Mesendoderm (in vitro differentiated cells): ENCODE data around the gene C2CD4A.

Experiments
- DNase-seq: peaks from one replicate; pipeline ENCODE4 v3.0.0; 2013
- H2AK5ac ChIP-seq: 2 replicates; pipeline ENCODE4 v1.6.1; 2013; ENCODE audit warnings: low read length, inconsistent platforms
- H2BK120ac ChIP-seq: 2 replicates; pipeline ENCODE4 v1.6.1; 2013; ENCODE audit warnings: low read depth, mild to moderate bottlenecking, low read length, moderate library complexity, mixed read lengths
- H2BK15ac ChIP-seq: replicated peaks from 2 replicates; pipeline ENCODE4 v1.6.1; 2013; ENCODE audit warnings: low read depth, mild to moderate bottlenecking, moderate library complexity
- H2BK5ac ChIP-seq: 2 replicates; pipeline ENCODE4 v1.6.1; 2013; ENCODE audit warnings: low read length, inconsistent platforms
- H3K18ac ChIP-seq: 2 replicates; pipeline ENCODE4 v1.6.1; 2013; ENCODE audit warnings: mild to moderate bottlenecking, low read length, mixed read lengths
- H3K23ac ChIP-seq: one replicate; pipeline ENCODE4 v1.6.1; 2013; ENCODE audit warnings: low read length
- H3K27ac ChIP-seq: 2 replicates; pipeline ENCODE4 v1.5.1; 2013; ENCODE audit warnings: low read depth, mild to moderate bottlenecking, inconsistent platforms, low read length, moderate library complexity
- H3K27me3 ChIP-seq: 2 replicates; pipeline ENCODE4 v1.6.1; 2013; ENCODE audit warnings: low read length, control low read depth, mild to moderate bottlenecking, inconsistent platforms; ENCODE audit not compliant: insufficient read depth, poor library complexity
- H3K36me3 ChIP-seq: 2 replicates; pipeline ENCODE4 v1.6.1; 2013; ENCODE audit warnings: low read length, inconsistent platforms; ENCODE audit not compliant: control insufficient read depth, insufficient read depth
- H3K4ac ChIP-seq: one replicate; pipeline ENCODE4 v1.6.1; 2013; ENCODE audit warnings: low read depth, mild to moderate bottlenecking, low read length, moderate library complexity
- H3K4me1 ChIP-seq: 2 replicates; pipeline ENCODE4 v1.6.1; 2013; ENCODE audit warnings: low read depth, low read length, inconsistent platforms; ENCODE audit not compliant: control insufficient read depth
- H3K4me2 ChIP-seq: 2 replicates; pipeline ENCODE4 v1.6.1; 2013; ENCODE audit warnings: low read length
- H3K4me3 ChIP-seq: 2 replicates; pipeline ENCODE4 v1.5.1; 2013; ENCODE audit warnings: mild to moderate bottlenecking, low read length
- H3K56ac ChIP-seq: one replicate; pipeline ENCODE4 v1.6.1; 2013; ENCODE audit warnings: low read length
- H3K79me1 ChIP-seq: 2 replicates; pipeline ENCODE4 v1.6.1; 2013; ENCODE audit warnings: low read length, inconsistent platforms
- H3K79me2 ChIP-seq: 2 replicates; pipeline ENCODE4 v1.6.1; 2013; ENCODE audit warnings: mild to moderate bottlenecking, low read length; ENCODE audit not compliant: control insufficient read depth, insufficient read depth
- H3K9ac ChIP-seq: 2 replicates; pipeline ENCODE4 v1.6.1; 2013; ENCODE audit warnings: low read length, inconsistent platforms
- H4K5ac ChIP-seq: one replicate; pipeline ENCODE4 v1.6.1; 2013; ENCODE audit warnings: low read length
- H4K8ac ChIP-seq: one replicate; pipeline ENCODE4 v1.6.1; 2013; ENCODE audit warnings: low read depth, mild to moderate bottlenecking, control low read depth, low read length, moderate library complexity
- WGBS: extraction: QIAGEN DNeasy Blood & Tissue Kit; methylation state at CpG from one replicate; pipeline ENCODE4 v1.1.7; 2013; ENCODE audit warnings: low lambda C conversion rate, missing lambda C conversion rate; ENCODE audit not compliant: insufficient coverage; ENCODE audit errors: extremely low coverage; 5-methylcytosine and 5-hydroxymethylcytosine counted together

Gene C2CD4A

DNA sequence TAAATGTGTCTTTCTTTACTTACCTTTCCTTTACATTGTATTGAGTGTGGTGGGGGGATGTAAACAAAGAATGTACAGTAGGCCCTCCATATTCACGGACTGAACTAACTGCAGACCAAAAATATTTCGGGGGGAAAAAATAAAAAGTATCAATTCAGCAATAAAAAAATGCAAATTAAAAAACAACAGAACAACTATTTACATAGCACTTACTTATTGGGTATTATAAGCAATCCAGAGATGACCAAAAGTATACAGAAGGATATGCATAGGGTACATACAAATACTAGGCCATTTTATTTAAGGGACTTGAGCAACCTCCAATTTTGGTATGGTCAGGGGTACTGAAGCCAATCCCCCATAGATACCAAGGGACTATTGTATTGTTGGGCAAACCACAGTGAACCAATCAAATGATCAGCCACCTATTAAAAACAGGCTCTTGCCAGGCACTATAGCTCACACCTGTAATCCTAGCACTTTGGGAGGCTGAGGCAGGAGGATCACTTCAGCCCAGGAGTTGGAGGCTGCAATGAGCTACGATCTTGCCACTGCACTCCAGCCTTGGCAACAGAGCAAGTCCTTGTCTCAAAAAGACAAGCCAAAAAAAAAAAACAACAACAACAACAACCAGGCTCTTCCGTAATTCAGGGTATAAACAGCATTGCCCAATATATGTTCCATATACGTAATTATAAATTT, 8.3 kb upstream of the C2CD4A start:
- no peaks in the 10 kb centered on the region for H3K79me1 ChIP-seq
- no peak overlapping the region for H4K5ac ChIP-seq
- no peaks in the 10 kb centered on the region for H3K79me2 ChIP-seq
- DNase-seq: no peak
- no peak overlapping the region for H3K4me3 ChIP-seq
- H3K4me1 ChIP-seq: no peaks in the 10 kb centered on the region
- H3K4me2 ChIP-seq: no peak overlapping the region
- no peak overlapping the region for H3K18ac ChIP-seq
- H2BK120ac ChIP-seq: no peak overlapping the region
- WGBS: no CpG with 5 or more reads among the region's 5 CpGs
- no peak overlapping the region for H3K23ac ChIP-seq
- H2BK5ac ChIP-seq: no peak overlapping the region
- H3K9ac ChIP-seq: no peak overlapping the region
- H3K27ac ChIP-seq: no peak overlapping the region
- peaks cover 9% of the 10 kb centered on the region for H3K27me3 ChIP-seq
- no peaks in the 10 kb centered on the region for H3K36me3 ChIP-seq
- no peak overlapping the region for H3K4ac ChIP-seq
- no peak overlapping the region for H4K8ac ChIP-seq
- no peak overlapping the region for H2BK15ac ChIP-seq
- H3K56ac ChIP-seq: no peak overlapping the region
- H2AK5ac ChIP-seq: no peak overlapping the region

DNA sequence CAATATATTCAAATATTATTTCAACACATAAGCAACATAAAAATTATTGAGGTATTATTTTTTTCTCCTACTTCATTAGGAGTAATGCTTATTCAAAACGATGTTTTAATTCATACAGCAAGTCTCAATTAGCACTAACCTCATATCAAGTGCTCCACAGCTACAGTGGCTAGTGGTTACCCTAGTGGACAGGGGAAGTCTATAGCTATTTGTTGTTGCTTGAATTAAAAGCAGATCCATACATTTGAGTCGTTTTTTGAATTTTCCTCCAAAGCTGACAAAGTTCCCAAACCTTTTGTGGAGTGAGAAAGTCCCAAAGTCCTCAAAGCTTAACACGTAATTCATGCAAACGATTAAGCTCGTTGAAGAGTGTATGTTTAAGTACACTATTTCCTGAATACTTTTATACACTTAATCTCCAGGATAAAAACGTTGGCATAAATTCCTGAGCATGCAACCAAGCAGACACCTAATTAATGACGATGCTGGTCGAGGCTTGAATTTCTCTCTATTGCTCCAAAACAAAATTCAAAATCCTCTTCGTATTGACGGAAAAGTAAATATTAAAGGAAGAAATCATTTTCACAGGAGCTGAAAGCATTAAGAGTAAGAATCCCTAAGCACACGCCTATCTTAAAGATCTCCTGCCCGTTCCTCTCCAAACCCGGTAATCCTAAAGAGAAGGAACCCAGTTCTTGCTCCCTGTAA, 7.5 kb upstream of the C2CD4A start:
- WGBS: no CpG with 5 or more reads among the region's 13 CpGs

GRCh38 chr15:62059816-62060112, 7.0 kb upstream of the C2CD4A start:
- Histone ChIP-seq H3K27me3 (peaks cover 12% of the 10 kb centered on the region), H4K8ac (no peak overlapping the region), H3K4me3 (peak overlapping the region; percentile 65), H4K5ac (no peak overlapping the region), H3K9ac (peak overlapping the region; percentile 76), H3K56ac (peak overlapping the region; percentile 83), H3K23ac (no peak overlapping the region), H2BK120ac (no peak overlapping the region), H2BK5ac (no peak overlapping the region), H3K18ac (peak overlapping the region; percentile 35), H2AK5ac (no peak overlapping the region), H3K4ac (no peak overlapping the region), H3K4me2 (peak overlapping the region; percentile 88), H3K27ac (no peak overlapping the region), H2BK15ac (no peak overlapping the region), H3K36me3 (no peaks in the 10 kb centered on the region), H3K79me2 (no peaks in the 10 kb centered on the region), H3K4me1 (no peaks in the 10 kb centered on the region), H3K79me1 (no peaks in the 10 kb centered on the region)
- no CpG with 5 or more reads among the region's 19 CpGs for WGBS
- no peak for DNase-seq

More for the DNA sequence above, 7.5 kb upstream of the C2CD4A start:
- no peak overlapping the region for H4K5ac ChIP-seq
- no peaks in the 10 kb centered on the region for H3K79me1 ChIP-seq
- H2BK120ac ChIP-seq: no peak overlapping the region
- H3K27me3 ChIP-seq: peaks cover 12% of the 10 kb centered on the region
- H3K23ac ChIP-seq: no peak overlapping the region
- peak overlapping the region; percentile 76 for H3K9ac ChIP-seq
- peak overlapping the region; percentile 88 for H3K4me2 ChIP-seq
- H2BK15ac ChIP-seq: no peak overlapping the region
- no peak for DNase-seq
- H3K4me1 ChIP-seq: no peaks in the 10 kb centered on the region
- no peak overlapping the region for H3K27ac ChIP-seq
- peak overlapping the region; percentile 65 for H3K4me3 ChIP-seq
- H2AK5ac ChIP-seq: no peak overlapping the region
- H3K4ac ChIP-seq: no peak overlapping the region
- no peak overlapping the region for H4K8ac ChIP-seq
- no peaks in the 10 kb centered on the region for H3K36me3 ChIP-seq
- no peak overlapping the region for H3K18ac ChIP-seq
- H3K79me2 ChIP-seq: no peaks in the 10 kb centered on the region
- H3K56ac ChIP-seq: peak overlapping the region; percentile 83
- no peak overlapping the region for H2BK5ac ChIP-seq

- Histone ChIP-seq H3K79me2 (no peaks in the 10 kb centered on the region), H3K4me3 (peak within 1 kb of the TSS; percentile 65), H2BK120ac (no peak within 1 kb of the TSS), H3K18ac (peak within 1 kb of the TSS; percentile 35), H2AK5ac (no peak within 1 kb of the TSS), H3K79me1 (no peaks in the 10 kb centered on the region), H3K4me1 (no peaks in the 10 kb centered on the region), H2BK5ac (no peak within 1 kb of the TSS), H3K23ac (no peak within 1 kb of the TSS), H4K8ac (no peak within 1 kb of the TSS), H3K9ac (peak within 1 kb of the TSS; percentile 76), H3K36me3 (no peaks in the 10 kb centered on the region), H4K5ac (no peak within 1 kb of the TSS), H3K4ac (no peak within 1 kb of the TSS), H3K4me2 (peak within 1 kb of the TSS; percentile 88), H3K27me3 (peaks cover 12% of the 10 kb centered on the region), H2BK15ac (no peak within 1 kb of the TSS), H3K56ac (peak within 1 kb of the TSS; percentile 83), H3K27ac (peak within 1 kb of the TSS; percentile 25)
- WGBS: no CpG with 5 or more reads among the region's 73 CpGs
- peak; percentile 97 for DNase-seq
Observed at GRCh38 chr15:62060113-62060895, 6.5 kb upstream of the C2CD4A start, which contains the start of gene VPS13C. VPS13C (minus strand) TSS chr15:62060447; CDS start chr15:62060374, 73 bp downstream.

DNA sequence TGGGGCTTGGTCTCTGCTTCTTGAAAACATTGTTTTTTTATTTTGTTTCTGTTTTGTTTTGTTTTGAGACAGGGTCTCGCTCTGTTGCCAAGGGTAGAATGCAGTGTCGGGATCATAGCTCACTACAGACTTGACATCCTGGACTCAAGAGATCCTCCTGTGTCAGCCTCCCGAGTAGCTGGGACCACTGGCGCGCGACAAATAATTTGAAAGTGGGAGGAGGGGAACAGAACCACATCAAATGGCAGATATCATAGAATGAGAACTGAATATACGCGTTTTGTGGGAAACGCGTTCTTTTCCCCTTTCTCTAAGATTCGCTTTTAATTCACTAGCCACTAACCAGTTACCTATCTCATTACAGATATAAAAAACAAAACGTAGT, 5.9 kb upstream of the C2CD4A start:
- Histone ChIP-seq H3K4me1 (no peaks in the 10 kb centered on the region), H3K56ac (no peak overlapping the region), H3K18ac (no peak overlapping the region), H3K9ac (no peak overlapping the region), H3K36me3 (no peaks in the 10 kb centered on the region), H3K23ac (no peak overlapping the region), H3K4ac (no peak overlapping the region), H2BK120ac (no peak overlapping the region), H3K79me2 (no peaks in the 10 kb centered on the region), H4K5ac (no peak overlapping the region), H3K4me3 (no peak overlapping the region), H2BK5ac (no peak overlapping the region), H2AK5ac (no peak overlapping the region), H4K8ac (no peak overlapping the region), H3K27ac (no peak overlapping the region), H2BK15ac (no peak overlapping the region), H3K4me2 (peak overlapping the region; percentile 82), H3K79me1 (no peaks in the 10 kb centered on the region), H3K27me3 (peaks cover 12% of the 10 kb centered on the region)
- DNase-seq: no peak
- whole genome bisulfite sequencing: no CpG with 5 or more reads among the region's 12 CpGs
